ENCODE results near the gene LDLRAD2. TPM values are rescaled to one million over a fixed set of nuclear protein-coding genes. Genes with fewer than 3 reads are reported as not detected.
"Not testable (repeated sequence)": the region's sequence is repeated elsewhere in the genome, so short reads cannot be mapped to it uniquely, and the experiment has no call there.

Gene LDLRAD2
- total and polyA plus RNA-seq, 9 of the 15 experiments (the other 6 are each of a cell fraction or from before 2014, with no cell fraction given): 0.45 to 0.48 TPM; not detected in 7

- Histone ChIP-seq H4K20me1 (replicated peaks; ENCODE audit: control insufficient read depth, insufficient read depth, low read length) (no peaks in the 10 kb centered on the region), H3K4me2 (ENCODE audit: insufficient read depth, low read length) (no peak overlapping the region), H3K4me3 (no peak overlapping the region), H3K4me1 (replicated peaks in 1 of 2; ENCODE audit: control insufficient read depth in 2 of 2, insufficient read depth in 2 of 2, low read length in 2 of 2) (peaks cover 8 to 48% of the 10 kb centered on the region in 2 experiments; a peak in 4 of 5 replicates), H3K9me3 (replicated peaks; ENCODE audit: control insufficient read depth, insufficient read depth, low read depth, low read length) (no peaks in the 10 kb centered on the region), H3K79me2 (ENCODE audit: control insufficient read depth, insufficient read depth, low read length) (no peaks in the 10 kb centered on the region), H3K9ac (ENCODE audit: insufficient read depth in 1 of 2, low read depth in 2 of 2, low read length in 2 of 2) (no peak overlapping the region), H3K27ac (ENCODE audit: extremely low read depth, low read depth, low read length) (no peak overlapping the region), H3K36me3 (ENCODE audit: control insufficient read depth, insufficient read depth, low read length) (peaks cover 68% of the 10 kb centered on the region; the same call in 2 of the 3 replicates), H2AFZ (ENCODE audit: low read depth, low read length) (no peak overlapping the region), H3K27me3 (ENCODE audit: control insufficient read depth in 2 of 2, insufficient read depth in 2 of 2, low read length in 2 of 2) (no peaks in the 10 kb centered on the region), H3K9me1 (ENCODE audit: control insufficient read depth, insufficient read depth, low read length) (peaks cover 3% of the 10 kb centered on the region)
- in situ Hi-C loops (cut with MboI): no loop called here
- CTCF ChIA-PET (ENCODE audit: low intra/inter-chr PET ratio): no interaction called here
- WGBS (ENCODE audit: insufficient coverage, low coverage, missing lambda C conversion rate): 80% methylated on average over 2 of the region's 2 CpGs
- ATAC-seq (no peak), FAIRE-seq (peak; percentile 62), DNase-seq (ENCODE audit: extremely low read depth in 1 of 4, low spot score in 3 of 4) (no peak)
- BruUV-seq (replicated peaks): no TSS peak
- intact Hi-C loops (cut with micrococcal nuclease): no loop called here
- TF ChIP-seq MNT (conservative IDR thresholded peaks at IDR 0.05): no peak
- POLR2A ChIA-PET: no interaction called here
These were observed 12.9 kb downstream of the LDLRAD2 start for GRCh38 chr1:21824926-21825325.

- H3K4me2 ChIP-seq (ENCODE audit: insufficient read depth, low read length): no peak overlapping the region
- POLR2A ChIA-PET: interaction anchor here (0.5 kb wide), 1 partner anchor 16 kb away, joined by 3 read pairs; no protein-coding TSS in a partner anchor
- TF ChIP-seq TAL1 (IDR thresholded peaks at IDR 0.05) (no peak), KLF16 (IDR thresholded peaks at IDR 0.05) (no peak), CXXC5 (CRISPR knock-in tag; IDR thresholded peaks at IDR 0.05) (no peak), NFIX (CRISPR knock-in tag; IDR thresholded peaks at IDR 0.05; ENCODE audit: low read depth) (no peak)
- H3K4me1 ChIP-seq (replicated peaks in 1 of 2; ENCODE audit: control insufficient read depth in 2 of 2, insufficient read depth in 2 of 2, low read length in 2 of 2): peaks cover 8 to 47% of the 10 kb centered on the region in 2 experiments; a peak in 4 of 5 replicates
- no peaks in the 10 kb centered on the region for H3K79me2 ChIP-seq (ENCODE audit: control insufficient read depth, insufficient read depth, low read length)
- ATAC-seq (no peak), FAIRE-seq (no peak), DNase-seq (ENCODE audit: extremely low read depth in 1 of 4, low spot score in 3 of 4) (no peak)
- peaks cover 72% of the 10 kb centered on the region; the same call in 2 of the 3 replicates for H3K36me3 ChIP-seq (ENCODE audit: control insufficient read depth, insufficient read depth, low read length)
- intact Hi-C loops (cut with micrococcal nuclease): no loop called here
- no peak overlapping the region for H3K4me3 ChIP-seq
- H3K9ac ChIP-seq (ENCODE audit: insufficient read depth in 1 of 2, low read depth in 2 of 2, low read length in 2 of 2): no peak overlapping the region
- BruUV-seq (replicated peaks): no TSS peak
- H3K9me1 ChIP-seq (ENCODE audit: control insufficient read depth, insufficient read depth, low read length): peaks cover 3% of the 10 kb centered on the region
- no peak overlapping the region for H3K27ac ChIP-seq (ENCODE audit: extremely low read depth, low read depth, low read length)
- CTCF ChIA-PET (ENCODE audit: low intra/inter-chr PET ratio): no interaction called here
- no peak overlapping the region for H2AFZ ChIP-seq (ENCODE audit: low read depth, low read length)
- H3K9me3 ChIP-seq (replicated peaks; ENCODE audit: control insufficient read depth, insufficient read depth, low read depth, low read length): no peaks in the 10 kb centered on the region
- WGBS (ENCODE audit: insufficient coverage, low coverage, missing lambda C conversion rate): 88% methylated on average over 7 of the region's 7 CpGs
- H3K27me3 ChIP-seq (ENCODE audit: control insufficient read depth in 2 of 2, insufficient read depth in 2 of 2, low read length in 2 of 2): no peaks in the 10 kb centered on the region
- no peaks in the 10 kb centered on the region for H4K20me1 ChIP-seq (replicated peaks; ENCODE audit: control insufficient read depth, insufficient read depth, low read length)
- in situ Hi-C loops (cut with MboI): no loop called here
These were observed 13.3 kb downstream of the LDLRAD2 start for GRCh38 chr1:21825393-21825792.

- POLR2A ChIA-PET: interaction anchor here (0.6 kb wide), 2 partner anchors 9 to 928 kb away, joined by 3 read pairs; no protein-coding TSS in a partner anchor
- H3K9me1 ChIP-seq (ENCODE audit: control insufficient read depth, insufficient read depth, low read length); H2AFZ ChIP-seq (ENCODE audit: low read depth, low read length); in situ Hi-C loops (cut with MboI); BruUV-seq (replicated peaks); CTCF ChIA-PET (ENCODE audit: low intra/inter-chr PET ratio); ATAC-seq; H3K27ac ChIP-seq (ENCODE audit: extremely low read depth, low read depth, low read length); DNase-seq (ENCODE audit: extremely low read depth in 1 of 4, low spot score in 3 of 4); H3K79me2 ChIP-seq (ENCODE audit: control insufficient read depth, insufficient read depth, low read length); H3K9me3 ChIP-seq (replicated peaks; ENCODE audit: control insufficient read depth, insufficient read depth, low read depth, low read length); H4K20me1 ChIP-seq (replicated peaks; ENCODE audit: control insufficient read depth, insufficient read depth, low read length); H3K27me3 ChIP-seq (ENCODE audit: control insufficient read depth in 2 of 2, insufficient read depth in 2 of 2, low read length in 2 of 2); H3K4me2 ChIP-seq (ENCODE audit: insufficient read depth, low read length); intact Hi-C loops (cut with micrococcal nuclease); H3K4me3 ChIP-seq; H3K9ac ChIP-seq (ENCODE audit: insufficient read depth in 1 of 2, low read depth in 2 of 2, low read length in 2 of 2): not testable (repeated sequence)
- 88% methylated on average over 10 of the region's 10 CpGs for WGBS (ENCODE audit: insufficient coverage, low coverage, missing lambda C conversion rate)
- FAIRE-seq: peak; percentile 19
- Histone ChIP-seq H3K4me1 (replicated peaks in 1 of 2; ENCODE audit: control insufficient read depth in 2 of 2, insufficient read depth in 2 of 2, low read length in 2 of 2) (peaks cover 8 to 54% of the 10 kb centered on the region in 2 experiments; a peak in 4 of 5 replicates), H3K36me3 (ENCODE audit: control insufficient read depth, insufficient read depth, low read length) (peaks cover 84% of the 10 kb centered on the region; the same call in 2 of the 3 replicates)
These were observed 14.6 kb downstream of the LDLRAD2 start for GRCh38 chr1:21826694-21827093.

Measured in K562 (cell line).